HUES6 (cell line): ENCODE results near the gene DAB2IP.

Source experiments
- H3K27ac ChIP-seq: 2 replicates; pipeline ENCODE4 v1.7.0; 2013; ENCODE audit warnings: low read depth, mild to moderate bottlenecking, low read length, inconsistent platforms
- H3K27me3 ChIP-seq: 2 replicates; pipeline ENCODE4 v1.6.1; 2013; ENCODE audit warnings: low read length; ENCODE audit not compliant: control insufficient read depth, insufficient read depth
- H3K36me3 ChIP-seq: 2 replicates; pipeline ENCODE4 v1.6.1; 2013; ENCODE audit warnings: low read length; ENCODE audit not compliant: control insufficient read depth, insufficient read depth
- H3K4me1 ChIP-seq: 2 replicates; pipeline ENCODE4 v1.6.1; 2013; ENCODE audit warnings: low read length; ENCODE audit not compliant: control insufficient read depth, insufficient read depth
- H3K4me3 ChIP-seq: 2 replicates; pipeline ENCODE4 v1.5.1; 2013; ENCODE audit warnings: low read depth, low read length
- H3K9ac ChIP-seq: one replicate; pipeline ENCODE4 v1.6.1; 2013; ENCODE audit warnings: mild to moderate bottlenecking, low read length
- H3K9me3 ChIP-seq: 2 replicates; pipeline ENCODE4 v1.6.1; 2013; ENCODE audit warnings: low read depth, low read length; ENCODE audit not compliant: control insufficient read depth, insufficient read depth

Gene DAB2IP

GRCh38 chr9:121654499-121655140 is 3.2 kb downstream of the DAB2IP start:
- peaks cover 36% of the 10 kb centered on the region for H3K4me1 ChIP-seq
- H3K27me3 ChIP-seq, result peaks cover 6% of the 10 kb centered on the region; the same call in 1 of the 2 replicates

GRCh38 chr9:121655231-121655755 is 3.9 kb downstream of the DAB2IP start:
- no peak overlapping the region for H3K27ac ChIP-seq
- H3K36me3 ChIP-seq, result no peaks in the 10 kb centered on the region; the same call in 1 of the 2 replicates
- H3K27me3 ChIP-seq, result peaks cover 6% of the 10 kb centered on the region; the same call in 1 of the 2 replicates
- H3K9ac ChIP-seq, result no peak overlapping the region
- H3K4me1 ChIP-seq, result peaks cover 30% of the 10 kb centered on the region
- H3K4me3 ChIP-seq, result no peak overlapping the region
- H3K9me3 ChIP-seq, result no peaks in the 10 kb centered on the region

More at GRCh38 chr9:121654499-121655140, 3.2 kb downstream of the DAB2IP start:
- H3K9me3 ChIP-seq, result no peaks in the 10 kb centered on the region
- H3K4me3 ChIP-seq, result no peak overlapping the region
- no peak overlapping the region for H3K27ac ChIP-seq
- no peaks in the 10 kb centered on the region; the same call in 1 of the 2 replicates for H3K36me3 ChIP-seq
- no peak overlapping the region for H3K9ac ChIP-seq

- no peaks in the 10 kb centered on the region for H3K9me3 ChIP-seq
- H3K36me3 ChIP-seq, result no peaks in the 10 kb centered on the region; the same call in 1 of the 2 replicates
- H3K9ac ChIP-seq, result no peak overlapping the region
Measured at GRCh38 chr9:121656941-121657470, 5.6 kb downstream of the DAB2IP start.

GRCh38 chr9:121658166-121658565 is 6.7 kb downstream of the DAB2IP start:
- H3K27me3 ChIP-seq, result no peaks in the 10 kb centered on the region; the same call in 1 of the 2 replicates
- H3K27ac ChIP-seq, result no peak overlapping the region
- no peaks in the 10 kb centered on the region; the same call in 1 of the 2 replicates for H3K36me3 ChIP-seq
- no peak overlapping the region for H3K4me3 ChIP-seq
- H3K9ac ChIP-seq, result no peak overlapping the region
- H3K9me3 ChIP-seq, result no peaks in the 10 kb centered on the region
- H3K4me1 ChIP-seq, result peaks cover 16% of the 10 kb centered on the region

More at GRCh38 chr9:121656941-121657470, 5.6 kb downstream of the DAB2IP start:
- Histone ChIP-seq H3K27ac (no peak overlapping the region), H3K4me3 (no peak overlapping the region), H3K27me3 (peaks cover 6% of the 10 kb centered on the region; the same call in 1 of the 2 replicates), H3K4me1 (peaks cover 19% of the 10 kb centered on the region)

GRCh38 chr9:121658591-121658990 is 7.2 kb downstream of the DAB2IP start:
- Histone ChIP-seq H3K36me3 (no peaks in the 10 kb centered on the region; the same call in 1 of the 2 replicates), H3K27me3 (no peaks in the 10 kb centered on the region), H3K4me1 (peaks cover 21% of the 10 kb centered on the region), H3K9me3 (no peaks in the 10 kb centered on the region), H3K9ac (no peak overlapping the region), H3K4me3 (no peak overlapping the region), H3K27ac (no peak overlapping the region)

GRCh38 chr9:121660367-121660766 is 8.9 kb downstream of the DAB2IP start:
- no peaks in the 10 kb centered on the region for H3K27me3 ChIP-seq
- H3K9me3 ChIP-seq, result no peaks in the 10 kb centered on the region

GRCh38 chr9:121660876-121661275 is 9.4 kb downstream of the DAB2IP start:
- Histone ChIP-seq H3K27me3 (no peaks in the 10 kb centered on the region), H3K27ac (no peak overlapping the region), H3K4me3 (no peak overlapping the region), H3K36me3 (no peaks in the 10 kb centered on the region; the same call in 1 of the 2 replicates), H3K9ac (no peak overlapping the region), H3K4me1 (peaks cover 22% of the 10 kb centered on the region), H3K9me3 (no peaks in the 10 kb centered on the region)

More at GRCh38 chr9:121660367-121660766, 8.9 kb downstream of the DAB2IP start:
- H3K9ac ChIP-seq, result no peak overlapping the region
- no peak overlapping the region for H3K4me3 ChIP-seq
- peaks cover 22% of the 10 kb centered on the region for H3K4me1 ChIP-seq
- no peaks in the 10 kb centered on the region; the same call in 1 of the 2 replicates for H3K36me3 ChIP-seq
- no peak overlapping the region for H3K27ac ChIP-seq

GRCh38 chr9:121661328-121661727 is 9.9 kb downstream of the DAB2IP start:
- Histone ChIP-seq H3K4me3 (no peak overlapping the region), H3K9ac (no peak overlapping the region), H3K4me1 (peaks cover 22% of the 10 kb centered on the region), H3K9me3 (no peaks in the 10 kb centered on the region), H3K36me3 (no peaks in the 10 kb centered on the region; the same call in 1 of the 2 replicates), H3K27me3 (no peaks in the 10 kb centered on the region), H3K27ac (no peak overlapping the region)

GRCh38 chr9:121662359-121662758 is 10.9 kb downstream of the DAB2IP start:
- Histone ChIP-seq H3K4me3 (no peak overlapping the region), H3K27ac (no peak overlapping the region)

GRCh38 chr9:121662891-121663580 is 11.6 kb downstream of the DAB2IP start:
- H3K4me1 ChIP-seq, result peaks cover 19% of the 10 kb centered on the region
- H3K36me3 ChIP-seq, result no peaks in the 10 kb centered on the region
- no peak overlapping the region for H3K27ac ChIP-seq
- H3K4me3 ChIP-seq, result no peak overlapping the region
- no peak overlapping the region for H3K9ac ChIP-seq
- H3K27me3 ChIP-seq, result no peaks in the 10 kb centered on the region
- H3K9me3 ChIP-seq, result no peaks in the 10 kb centered on the region

More at GRCh38 chr9:121662359-121662758, 10.9 kb downstream of the DAB2IP start:
- H3K27me3 ChIP-seq, result no peaks in the 10 kb centered on the region
- no peak overlapping the region for H3K9ac ChIP-seq
- H3K36me3 ChIP-seq, result no peaks in the 10 kb centered on the region
- peaks cover 22% of the 10 kb centered on the region for H3K4me1 ChIP-seq
- H3K9me3 ChIP-seq, result no peaks in the 10 kb centered on the region
